Neural crest cell (in vitro differentiated cells): Measurements from ENCODE around the gene SLC38A10. TPM values are rescaled to one million over a fixed set of nuclear protein-coding genes. Genes with fewer than 3 reads are reported as not detected.

Experiments used
- DNase-seq: peaks from one replicate; pipeline ENCODE4 v3.0.0; 2021; ENCODE audit warnings: low read depth, mixed read lengths, low spot score
- H3K27ac Mint-ChIP-seq: one replicate; pipeline ENCODE4 v1.8.0; 2021; ENCODE audit warnings: mild to moderate bottlenecking, mixed read lengths; ENCODE audit not compliant: unreplicated experiment
- H3K27me3 Mint-ChIP-seq: 2 replicates; pipeline ENCODE4 v1.8.0; 2021; ENCODE audit warnings: low read depth, mild to moderate bottlenecking, mixed read lengths
- H3K36me3 Mint-ChIP-seq: 2 replicates; pipeline ENCODE4 v1.8.0; 2021; ENCODE audit warnings: low read depth, mild to moderate bottlenecking, mixed read lengths
- H3K4me1 Mint-ChIP-seq: 2 replicates; pipeline ENCODE4 v1.8.0; 2021; ENCODE audit warnings: mixed read lengths
- H3K4me3 Mint-ChIP-seq: one replicate; pipeline ENCODE4 v1.8.0; 2021; ENCODE audit warnings: mild to moderate bottlenecking, mixed read lengths
- H3K9me3 Mint-ChIP-seq: 2 replicates; pipeline ENCODE4 v1.8.0; 2021; ENCODE audit warnings: mixed read lengths
- total RNA-seq: library from RNA; stranded (reverse); gene quantifications from 2 replicates; pipeline ENCODE4 v1.2.1, GENCODE V29; 2021
- TF ChIP-seq, protein P1 (sequence below): fragments of 200-600 bp; sonication (generic); conservative IDR thresholded peaks from 2 replicates; pipeline ENCODE4 v1.5.0; 2021; ENCODE audit warnings: antibody characterized with exemption, mild to moderate bottlenecking

Gene SLC38A10
- total RNA-seq, 1 donor from 2014 or later, result 63.3 TPM

- H3K27me3 Mint-ChIP-seq, result no peaks in the 10 kb centered on the region
- no peak overlapping the region for H3K4me3 Mint-ChIP-seq
- peaks cover 6% of the 10 kb centered on the region for H3K4me1 Mint-ChIP-seq
- H3K36me3 Mint-ChIP-seq, result peaks cover 21% of the 10 kb centered on the region
- TF ChIP-seq, protein P1, sequence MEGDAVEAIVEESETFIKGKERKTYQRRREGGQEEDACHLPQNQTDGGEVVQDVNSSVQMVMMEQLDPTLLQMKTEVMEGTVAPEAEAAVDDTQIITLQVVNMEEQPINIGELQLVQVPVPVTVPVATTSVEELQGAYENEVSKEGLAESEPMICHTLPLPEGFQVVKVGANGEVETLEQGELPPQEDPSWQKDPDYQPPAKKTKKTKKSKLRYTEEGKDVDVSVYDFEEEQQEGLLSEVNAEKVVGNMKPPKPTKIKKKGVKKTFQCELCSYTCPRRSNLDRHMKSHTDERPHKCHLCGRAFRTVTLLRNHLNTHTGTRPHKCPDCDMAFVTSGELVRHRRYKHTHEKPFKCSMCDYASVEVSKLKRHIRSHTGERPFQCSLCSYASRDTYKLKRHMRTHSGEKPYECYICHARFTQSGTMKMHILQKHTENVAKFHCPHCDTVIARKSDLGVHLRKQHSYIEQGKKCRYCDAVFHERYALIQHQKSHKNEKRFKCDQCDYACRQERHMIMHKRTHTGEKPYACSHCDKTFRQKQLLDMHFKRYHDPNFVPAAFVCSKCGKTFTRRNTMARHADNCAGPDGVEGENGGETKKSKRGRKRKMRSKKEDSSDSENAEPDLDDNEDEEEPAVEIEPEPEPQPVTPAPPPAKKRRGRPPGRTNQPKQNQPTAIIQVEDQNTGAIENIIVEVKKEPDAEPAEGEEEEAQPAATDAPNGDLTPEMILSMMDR, result no peak
- no peak overlapping the region for H3K27ac Mint-ChIP-seq
- no peaks in the 10 kb centered on the region for H3K9me3 Mint-ChIP-seq
- no peak for DNase-seq
Observed at GRCh38 chr17:81272616-81273015, 22.5 kb downstream of the SLC38A10 start.

- H3K9me3 Mint-ChIP-seq, result no peaks in the 10 kb centered on the region
- peak overlapping the region; percentile 57 for H3K27ac Mint-ChIP-seq
- H3K4me1 Mint-ChIP-seq, result peaks cover 16% of the 10 kb centered on the region
- peaks cover 21% of the 10 kb centered on the region for H3K36me3 Mint-ChIP-seq
- DNase-seq, result no peak
- H3K27me3 Mint-ChIP-seq, result no peaks in the 10 kb centered on the region
- TF ChIP-seq, protein P1, result no peak
- H3K4me3 Mint-ChIP-seq, result no peak overlapping the region
Observed at GRCh38 chr17:81271226-81271625, 23.9 kb downstream of the SLC38A10 start.

- no peak overlapping the region for H3K4me3 Mint-ChIP-seq
- peaks cover 20% of the 10 kb centered on the region for H3K36me3 Mint-ChIP-seq
- peaks cover 19% of the 10 kb centered on the region for H3K4me1 Mint-ChIP-seq
- no peak for DNase-seq
- H3K27me3 Mint-ChIP-seq, result no peaks in the 10 kb centered on the region
- TF ChIP-seq, protein P1, result no peak
- no peaks in the 10 kb centered on the region for H3K9me3 Mint-ChIP-seq
- H3K27ac Mint-ChIP-seq, result no peak overlapping the region
Observed at GRCh38 chr17:81270279-81270678, 24.8 kb downstream of the SLC38A10 start.

DNA sequence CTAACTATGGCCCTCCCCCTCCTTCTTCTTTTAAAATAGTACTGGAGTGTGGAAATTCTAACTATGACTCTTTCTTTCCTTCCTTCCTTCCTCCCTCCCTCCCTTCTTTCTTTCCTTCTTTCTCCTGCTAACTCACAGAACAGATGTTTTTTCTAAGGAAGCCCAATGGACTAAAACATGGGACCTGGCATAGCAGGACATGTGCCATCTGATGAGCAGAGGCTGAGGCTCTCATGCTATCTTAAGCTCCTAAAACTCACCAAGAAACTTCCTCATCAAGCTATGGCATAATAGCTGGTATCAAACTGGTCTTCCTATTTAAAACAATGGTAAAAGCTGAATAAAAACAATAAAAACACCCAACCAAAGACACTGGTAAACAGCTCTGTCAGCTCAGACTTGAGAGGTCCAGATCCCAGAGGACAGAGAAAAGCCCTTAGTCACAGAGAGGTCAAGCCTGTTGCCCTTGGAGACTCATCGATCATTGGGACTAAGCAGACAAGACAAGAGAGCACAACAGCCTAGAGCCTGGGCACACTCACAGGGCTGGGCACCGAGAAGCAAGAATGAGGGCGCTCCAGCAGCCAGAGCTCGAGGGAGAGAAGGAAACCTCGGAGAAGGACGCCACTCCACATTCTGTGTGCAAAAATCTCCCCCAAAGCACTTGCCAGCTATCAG lies 27.6 kb downstream of the SLC38A10 start:
- peak overlapping the region; percentile 4 for H3K27ac Mint-ChIP-seq
- H3K27me3 Mint-ChIP-seq, result no peaks in the 10 kb centered on the region
- peaks cover 15% of the 10 kb centered on the region for H3K36me3 Mint-ChIP-seq
- no peak overlapping the region for H3K4me3 Mint-ChIP-seq
- TF ChIP-seq, protein P1, result no peak
- no peaks in the 10 kb centered on the region for H3K9me3 Mint-ChIP-seq
- DNase-seq, result no peak
- H3K4me1 Mint-ChIP-seq, result peaks cover 19% of the 10 kb centered on the region

- Mint-ChIP-seq H3K27ac (no peak overlapping the region), H3K36me3 (peaks cover 15% of the 10 kb centered on the region), H3K9me3 (no peaks in the 10 kb centered on the region), H3K27me3 (no peaks in the 10 kb centered on the region), H3K4me1 (peaks cover 19% of the 10 kb centered on the region), H3K4me3 (no peak overlapping the region)
- TF ChIP-seq, protein P1, result no peak
- no peak for DNase-seq
Observed at GRCh38 chr17:81265576-81265975, 29.5 kb downstream of the SLC38A10 start.
